Pancreas (tissue), 10 donors: ENCODE data around the gene LHFPL2. TPM values are rescaled to one million over a fixed set of nuclear protein-coding genes. Genes with fewer than 3 reads are reported as not detected.

Source experiments
- ATAC-seq, 4 donors: fragments of 200-7000 bp; cut with Tn5 transposase; one replicate each; pipeline versions ENCODE4 v1.8.0 to v1.9.1; 2020; ENCODE audit warnings: mild to moderate bottlenecking in 4 of 4, moderate library complexity in 4 of 4
- DNase-seq, 6 donors: peaks; one replicate each; pipeline ENCODE4 v3.0.0-alpha.2; 2020
- FAIRE-seq: peaks from 2 replicates; lab custom pipeline; 2012; peaks lifted over from hg19 to GRCh38; lab: Jason Lieb, UNC
- H3K27ac ChIP-seq, 4 donors: fragments of 200-600 bp; sonication (generic); 1 replicate in 3 of 4; 2 replicates in 1 of 4; pipeline versions ENCODE4 v1.5.0 to v1.8.0; 2020
- H3K27me3 ChIP-seq, 4 donors: fragments of 200-600 bp; one replicate each; pipeline ENCODE4 v1.8.0; 2021
- H3K36me3 ChIP-seq, 3 donors: fragments of 200-600 bp; sonication (generic) in 1 of 3; one replicate each; pipeline versions ENCODE4 v1.5.0 to v1.8.0; 2020 to 2021
- H3K4me1 ChIP-seq, 3 donors: fragments of 200-600 bp; one replicate each; pipeline ENCODE4 v1.8.0; 2021
- H3K4me3 ChIP-seq, 4 donors: fragments of 200-600 bp; sonication (generic) in 2 of 4; one replicate each; pipeline versions ENCODE4 v1.5.0 to v1.8.0; 2020 to 2021
- H3K9me3 ChIP-seq, 4 donors: fragments of 200-600 bp; one replicate each; pipeline ENCODE4 v1.8.0; 2021
- WGBS, 2 donors: extraction: QIAGEN DNeasy Blood & Tissue Kit; methylation state at CpG; one replicate each; pipeline ENCODE4 v1.1.7; 2013; 5-methylcytosine and 5-hydroxymethylcytosine counted together
- intact Hi-C, 3 donors: fragments of 100-400 bp; cut with DNase I; formaldehyde crosslinking; loops; one replicate each; pipeline versions ENCODE4 v1.11.1 to v1.14.2; 2022
- polyA plus RNA-seq, 2 donors: library from polyadenylated mRNA; stranded (reverse); fragments of 200-250 nt; gene quantifications; one replicate each; pipeline ENCODE4 v1.2.3, GENCODE V29; 2013
- total RNA-seq, 6 donors: library from RNA; stranded (reverse); fragmentation: NEBNext Ultra II Directional in 4 of 6; extraction: Animal tissue kit (Norgen Biotek cat#: 25700) in 4 of 6; gene quantifications; one replicate each; pipeline versions ENCODE4 v1.2.1 to v1.2.4, GENCODE V29; 2021 to 2023
- TF ChIP-seq, protein P1 (sequence below), 4 donors: fragments of 200-600 bp; sonication (generic) in 3 of 4; IDR thresholded peaks; one replicate each; pipeline versions ENCODE4 v1.5.0 to v1.8.0; 2021; ENCODE audit warnings: antibody characterized with exemption in 4 of 4
- donor health status: healthy with polysubstance abuse.
- donor health status: DM: no; HTN: no; CAD: no; lungs with moderate emphysema.
- donor health status: DM: no; HTN: no; CAD: no.
- donor health status: control.
- donor health status: control.
- donor health status: Bipolar disorder and iron deficiency.
- donor health status: DM: yes; HTN: yes; CAD: no.
- donor health status: DM: no; HTN: no; CAD: no.
- donor health status: DM: no; HTN: no; CAD: no.
- donor health status: DM: yes; HTN: yes; CAD: no.

Gene LHFPL2
- total and polyA plus RNA-seq, 8 donors, result 4.0 to 28.4 (median 13.0) TPM

DNA sequence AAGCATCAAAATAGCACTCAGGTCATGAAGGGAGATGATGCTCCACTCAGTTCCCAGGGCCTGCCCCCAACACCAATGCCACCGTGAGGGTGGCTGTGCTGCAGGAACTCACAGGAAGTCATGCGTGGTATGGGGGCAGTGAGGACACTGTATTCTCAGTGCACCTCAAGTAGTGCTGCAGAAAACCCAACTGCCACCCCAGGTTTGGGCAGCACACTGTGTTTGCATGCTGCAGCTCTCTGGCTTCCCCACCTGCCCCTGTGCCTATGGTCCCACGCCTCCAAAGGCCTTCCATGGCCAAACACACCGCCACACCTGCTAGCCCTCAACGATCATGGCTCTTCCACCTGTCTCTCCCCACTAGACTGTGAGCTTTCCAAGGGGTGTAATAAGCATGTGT is 14.3 kb downstream of the LHFPL2 start:
- H3K27me3 ChIP-seq, result no peaks in the 10 kb centered on the region
- peaks cover 6 to 25% (median 20%) of the 10 kb centered on the region in 3 donors for H3K4me1 ChIP-seq
- no peak for FAIRE-seq
- TF ChIP-seq, protein P1, sequence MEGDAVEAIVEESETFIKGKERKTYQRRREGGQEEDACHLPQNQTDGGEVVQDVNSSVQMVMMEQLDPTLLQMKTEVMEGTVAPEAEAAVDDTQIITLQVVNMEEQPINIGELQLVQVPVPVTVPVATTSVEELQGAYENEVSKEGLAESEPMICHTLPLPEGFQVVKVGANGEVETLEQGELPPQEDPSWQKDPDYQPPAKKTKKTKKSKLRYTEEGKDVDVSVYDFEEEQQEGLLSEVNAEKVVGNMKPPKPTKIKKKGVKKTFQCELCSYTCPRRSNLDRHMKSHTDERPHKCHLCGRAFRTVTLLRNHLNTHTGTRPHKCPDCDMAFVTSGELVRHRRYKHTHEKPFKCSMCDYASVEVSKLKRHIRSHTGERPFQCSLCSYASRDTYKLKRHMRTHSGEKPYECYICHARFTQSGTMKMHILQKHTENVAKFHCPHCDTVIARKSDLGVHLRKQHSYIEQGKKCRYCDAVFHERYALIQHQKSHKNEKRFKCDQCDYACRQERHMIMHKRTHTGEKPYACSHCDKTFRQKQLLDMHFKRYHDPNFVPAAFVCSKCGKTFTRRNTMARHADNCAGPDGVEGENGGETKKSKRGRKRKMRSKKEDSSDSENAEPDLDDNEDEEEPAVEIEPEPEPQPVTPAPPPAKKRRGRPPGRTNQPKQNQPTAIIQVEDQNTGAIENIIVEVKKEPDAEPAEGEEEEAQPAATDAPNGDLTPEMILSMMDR (IDR thresholded peaks at IDR 0.05), result no peak
- H3K9me3 ChIP-seq, result no peaks in the 10 kb centered on the region
- no peak for DNase-seq
- no peak overlapping the region for H3K27ac ChIP-seq
- WGBS, 2 donors, result 88 to 90% methylated on average over 5 of the region's 5 CpGs
- no peaks in the 10 kb centered on the region for H3K36me3 ChIP-seq
- ATAC-seq, result no peak
- no peak overlapping the region for H3K4me3 ChIP-seq
- intact Hi-C loops, result no loop called here

DNA sequence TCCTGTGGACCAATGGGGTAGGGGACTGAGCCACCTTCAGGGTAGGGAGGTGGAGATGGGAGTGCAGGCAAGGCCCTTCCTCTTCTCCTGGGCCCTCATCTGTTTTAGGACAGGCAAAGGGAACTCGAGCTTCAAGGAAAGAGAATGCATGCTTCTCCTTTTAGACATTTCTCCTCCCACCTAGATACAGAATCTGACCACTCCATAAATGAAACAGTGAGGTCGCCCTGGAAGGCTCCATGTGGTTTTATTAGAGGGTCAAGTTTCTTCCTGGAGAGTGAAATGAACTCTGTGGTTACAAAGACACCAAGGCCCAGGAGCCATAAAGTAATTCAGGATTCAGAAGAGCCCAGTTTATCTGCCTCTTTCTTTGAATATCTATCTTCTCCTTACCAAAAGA is 14.9 kb downstream of the LHFPL2 start:
- no peak overlapping the region for H3K27ac ChIP-seq
- no peaks in the 10 kb centered on the region for H3K9me3 ChIP-seq
- no peaks in the 10 kb centered on the region for H3K27me3 ChIP-seq
- peaks cover under 1 to 20% (median 16%) of the 10 kb centered on the region in 3 donors for H3K4me1 ChIP-seq
- no peak overlapping the region for H3K4me3 ChIP-seq
- TF ChIP-seq, protein P1 (IDR thresholded peaks at IDR 0.05), result no peak
- 81 to 96% methylated on average over 2 of the region's 2 CpGs for WGBS, 2 donors
- H3K36me3 ChIP-seq, result no peaks in the 10 kb centered on the region
- ATAC-seq (no peak), FAIRE-seq (no peak), DNase-seq (no peak)
- intact Hi-C loops, result no loop called here

DNA sequence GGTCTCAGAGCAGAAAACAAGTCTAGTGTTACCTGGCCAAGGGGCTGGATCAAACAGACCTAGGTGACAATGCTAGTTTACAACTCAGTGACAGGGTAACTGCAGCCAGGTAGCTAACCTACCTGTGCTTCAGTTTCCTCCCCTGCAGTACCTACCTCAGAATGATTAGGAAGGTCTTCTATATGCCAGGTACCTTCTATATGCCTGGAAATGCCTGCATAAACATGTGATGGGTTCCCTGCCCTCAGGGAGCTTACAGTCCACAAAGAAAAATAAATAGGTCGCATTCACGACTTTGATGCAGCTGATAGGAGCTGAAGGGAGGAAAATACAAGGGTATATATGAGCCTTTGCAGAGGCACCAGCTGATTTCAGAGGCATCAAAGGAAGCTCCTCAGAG is 16.1 kb downstream of the LHFPL2 start:
- TF ChIP-seq, protein P1 (IDR thresholded peaks at IDR 0.05), result no peak
- H3K9me3 ChIP-seq, result no peaks in the 10 kb centered on the region
- FAIRE-seq, result no peak
- no peak for ATAC-seq
- no peaks in the 10 kb centered on the region for H3K36me3 ChIP-seq
- peaks cover 0 to 10% (median 8%) of the 10 kb centered on the region in 3 donors for H3K4me1 ChIP-seq
- H3K4me3 ChIP-seq, result no peak overlapping the region
- DNase-seq, result no peak
- H3K27ac ChIP-seq, result no peak overlapping the region
- intact Hi-C loops, result no loop called here
- 88 to 90% methylated on average over 2 of the region's 2 CpGs for WGBS, 2 donors
- no peaks in the 10 kb centered on the region for H3K27me3 ChIP-seq

DNA sequence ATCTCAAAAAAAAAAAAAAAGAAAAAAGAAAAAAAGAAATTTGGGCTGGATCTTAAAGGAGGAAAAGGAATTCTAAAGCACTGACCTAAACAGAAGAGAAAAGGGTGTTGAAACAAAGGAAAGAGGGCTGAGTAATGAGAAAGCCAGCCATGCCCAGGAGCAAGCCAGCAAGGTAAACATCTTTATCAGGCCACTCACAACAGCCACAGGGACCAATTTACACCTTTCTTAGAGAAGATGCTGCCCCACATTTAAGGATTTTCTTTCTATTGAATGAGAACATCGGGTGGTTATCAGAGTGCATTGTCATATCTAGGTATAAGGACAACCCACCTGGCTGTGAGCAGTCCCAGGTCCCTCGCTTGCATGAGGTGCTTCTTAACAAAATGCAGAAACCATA is 16.6 kb downstream of the LHFPL2 start:
- FAIRE-seq (no peak), ATAC-seq (peak in 3 of 4 donors; percentile 54 to 82 (median 57)), DNase-seq (no peak)
- TF ChIP-seq, protein P1 (IDR thresholded peaks at IDR 0.05), result no peak
- intact Hi-C loops, result no loop called here
- Histone ChIP-seq H3K9me3 (no peaks in the 10 kb centered on the region), H3K4me3 (no peak overlapping the region), H3K27me3 (no peaks in the 10 kb centered on the region), H3K36me3 (no peaks in the 10 kb centered on the region), H3K4me1 (peaks cover 0 to 7% (median 5%) of the 10 kb centered on the region in 3 donors), H3K27ac (no peak overlapping the region)
- WGBS, 2 donors, result 73 to 78% methylated on average over 2 of the region's 2 CpGs

DNA sequence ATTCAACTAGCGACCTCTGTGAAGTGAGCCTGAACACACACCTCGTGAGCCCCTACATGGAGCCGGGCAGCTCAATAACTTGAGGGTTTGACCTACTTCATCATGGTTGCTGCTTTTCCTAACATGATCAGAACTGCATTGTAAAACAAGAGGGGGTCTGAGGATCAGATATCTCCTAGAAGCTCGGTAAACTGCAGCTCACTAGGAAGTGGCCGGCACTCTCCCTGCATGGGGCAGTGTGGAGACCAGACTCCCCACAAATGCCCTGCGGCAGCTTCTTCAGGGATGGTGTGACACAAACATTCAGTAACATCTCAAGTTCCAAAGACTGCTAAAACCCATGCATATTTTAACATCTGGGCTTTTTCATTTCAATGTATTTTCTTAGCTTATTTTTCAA is 18.5 kb downstream of the LHFPL2 start:
- no peaks in the 10 kb centered on the region for H3K36me3 ChIP-seq
- WGBS, 2 donors, result 95% methylated on average over 6 of the region's 6 CpGs
- intact Hi-C loops, result no loop called here
- no peak overlapping the region for H3K27ac ChIP-seq
- H3K27me3 ChIP-seq, result no peaks in the 10 kb centered on the region
- DNase-seq (no peak), ATAC-seq (no peak), FAIRE-seq (no peak)
- TF ChIP-seq, protein P1 (IDR thresholded peaks at IDR 0.05), result no peak
- peaks cover 0 to 7% (median 5%) of the 10 kb centered on the region in 3 donors for H3K4me1 ChIP-seq
- no peak overlapping the region for H3K4me3 ChIP-seq
- no peaks in the 10 kb centered on the region for H3K9me3 ChIP-seq
